HepG2 (cell line): ENCODE results near the gene DOLK. TPM values are rescaled to one million over a fixed set of nuclear protein-coding genes. Genes with fewer than 3 reads are reported as not detected.

Experiments used
- ARID4A ChIP-seq: sonication (generic); formaldehyde crosslinking; IDR thresholded peaks from 2 replicates; pipeline ENCODE4 v1.5.0; 2020; ENCODE audit warnings: mild to moderate bottlenecking, missing genetic modification reagents, borderline replicate concordance
- DRAP1 ChIP-seq: IDR thresholded peaks from 2 replicates; pipeline ENCODE4 v1.6.1; 2016; ENCODE audit warnings: missing genetic modification reagents, missing compliant biosample characterization
- KDM5B ChIP-seq: sonication (generic); formaldehyde crosslinking; IDR thresholded peaks from 2 replicates; pipeline ENCODE4 v1.4.0; 2020; ENCODE audit warnings: missing genetic modification reagents, mild to moderate bottlenecking, borderline replicate concordance
- MXD1 ChIP-seq: sonication (generic); formaldehyde crosslinking; IDR thresholded peaks from 2 replicates; pipeline ENCODE4 v1.4.0; 2020; ENCODE audit warnings: mild to moderate bottlenecking, missing genetic modification reagents
- NKX3-1 ChIP-seq: sonication (generic); formaldehyde crosslinking; IDR thresholded peaks from 2 replicates; pipeline ENCODE4 v1.5.0; 2020; ENCODE audit warnings: missing genetic modification reagents
- NONO ChIP-seq, 2 experiments: fragments of 450-650 bp in 1 of 2; sonication (generic) in 1 of 2; formaldehyde crosslinking in 1 of 2; IDR thresholded peaks in 1 of 2; conservative IDR thresholded peaks in 1 of 2; 2 replicates each; pipeline versions ENCODE4 v1.6.1 to v1.8.0; 2017 to 2022; ENCODE audit warnings: mild to moderate bottlenecking in 1 of 2, missing genetic modification reagents in 1 of 2, moderate library complexity in 1 of 2
- PHF21A ChIP-seq: sonication (generic); formaldehyde crosslinking; IDR thresholded peaks from 2 replicates; pipeline ENCODE4 v1.5.0; 2020; ENCODE audit warnings: mild to moderate bottlenecking, missing genetic modification reagents
- TFE3 ChIP-seq: IDR thresholded peaks from 2 replicates; pipeline ENCODE4 v1.6.1; 2016
- TRIM24 ChIP-seq: sonication (generic); formaldehyde crosslinking; IDR thresholded peaks from 2 replicates; pipeline ENCODE4 v1.8.0; 2022; ENCODE audit warnings: mild to moderate bottlenecking, missing genetic modification reagents
- XRCC5 ChIP-seq: fragments of 200-400 bp; formaldehyde crosslinking; optimal IDR thresholded peaks from 2 replicates; pipeline ENCODE3; 2017; ENCODE audit warnings: mild to moderate bottlenecking, low read length
- ZNF337 ChIP-seq: sonication (generic); formaldehyde crosslinking; IDR thresholded peaks from 2 replicates; pipeline ENCODE4 v1.5.1; 2020; ENCODE audit warnings: missing genetic modification reagents, low read depth, mild to moderate bottlenecking, borderline replicate concordance
- ZNF543 ChIP-seq: sonication (generic); formaldehyde crosslinking; IDR thresholded peaks from 2 replicates; pipeline ENCODE4 v1.4.0; 2020; ENCODE audit warnings: mild to moderate bottlenecking, missing genetic modification reagents
- ZNF709 ChIP-seq: sonication (generic); formaldehyde crosslinking; IDR thresholded peaks from 2 replicates; pipeline ENCODE4 v1.5.0; 2020; ENCODE audit warnings: mild to moderate bottlenecking, missing genetic modification reagents
- ZSCAN31 ChIP-seq: sonication (generic); formaldehyde crosslinking; IDR thresholded peaks from 2 replicates; pipeline ENCODE4 v1.5.0; 2020; ENCODE audit warnings: low read depth, mild to moderate bottlenecking, missing genetic modification reagents
- polyA plus RNA-seq, 8 experiments: library from polyadenylated mRNA; depleted of rRNA in 3 of 8; stranded (reverse) in 7 of 8; unstranded in 1 of 8; fragments of >200 nt; fragmentation: Illumina TruSeq in 4 of 8; extraction: Trizol in 4 of 8; gene quantifications; 2 replicates each; pipeline versions ENCODE4 v1.2.1 to v1.2.3, GENCODE V29; 2011 to 2016; ENCODE audit warnings: low read depth in 4 of 8, missing spikeins in 1 of 8, mixed read lengths in 1 of 8; ENCODE audit not compliant: insufficient read depth in 1 of 8
- total RNA-seq, 5 experiments: library from RNA; depleted of rRNA; stranded (reverse); fragments of >200 nt; fragmentation: Illumina TruSeq; extraction: Trizol; gene quantifications; 2 replicates each; pipeline ENCODE4 v1.2.3, GENCODE V29; 2016; ENCODE audit warnings: low read depth in 1 of 5
- TF ChIP-seq, protein P1 (sequence below): sonication (generic); formaldehyde crosslinking; IDR thresholded peaks from 2 replicates; pipeline ENCODE4 v1.8.0; 2022; ENCODE audit warnings: mild to moderate bottlenecking, missing genetic modification reagents; ENCODE audit not compliant: insufficient replicate concordance
- TF ChIP-seq, protein P2 (sequence below): sonication (generic); formaldehyde crosslinking; conservative IDR thresholded peaks from 2 replicates; pipeline ENCODE4 v1.4.0; 2020; ENCODE audit warnings: missing genetic modification reagents
- TF ChIP-seq, protein P3 (sequence below): sonication (generic); IDR thresholded peaks from 2 replicates; pipeline ENCODE4 v1.6.1; 2016; ENCODE audit warnings: low read depth, borderline replicate concordance

DOLK gene
- total and polyA plus RNA-seq, 2 of the 13 experiments (the other 11 are each of a cell fraction or from before 2014, with no cell fraction given) = 15.4 to 18.7 TPM

DNA sequence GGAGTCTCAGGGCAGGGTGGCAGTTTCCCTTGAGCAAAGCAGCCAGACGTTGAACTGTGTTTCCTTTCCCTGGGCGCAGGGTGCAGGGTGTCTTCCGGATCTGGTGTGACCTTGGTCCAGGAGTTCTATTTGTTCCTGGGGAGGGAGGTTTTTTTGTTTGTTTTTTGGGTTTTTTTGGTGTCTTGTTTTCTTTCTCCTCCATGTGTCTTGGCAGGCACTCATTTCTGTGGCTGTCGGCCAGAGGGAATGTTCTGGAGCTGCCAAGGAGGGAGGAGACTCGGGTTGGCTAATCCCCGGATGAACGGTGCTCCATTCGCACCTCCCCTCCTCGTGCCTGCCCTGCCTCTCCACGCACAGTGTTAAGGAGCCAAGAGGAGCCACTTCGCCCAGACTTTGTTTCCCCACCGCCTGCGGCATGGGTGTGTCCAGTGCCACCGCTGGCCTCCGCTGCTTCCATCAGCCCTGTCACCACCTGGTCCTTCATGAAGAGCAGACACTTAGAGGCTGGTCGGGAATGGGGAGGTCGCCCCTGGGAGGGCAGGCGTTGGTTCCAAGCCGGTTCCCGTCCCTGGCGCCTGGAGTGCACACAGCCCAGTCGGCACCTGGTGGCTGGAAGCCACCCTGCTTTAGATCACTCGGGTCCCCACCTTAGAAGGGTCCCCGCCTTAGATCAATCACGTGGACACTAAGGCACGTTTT, 30.1 kb downstream of the DOLK start (continued):
- TF ChIP-seq ZNF543 (CRISPR knock-in tag) (0 out of 2 replicates have a peak, but pooled peaks have one; percentile 24), NKX3-1 (CRISPR knock-in tag) (no peak; the same call in 1 of the 2 replicates), PHF21A (CRISPR knock-in tag) (peak; percentile 88), KDM5B (CRISPR knock-in tag) (peak; percentile 71; the same call in 1 of the 2 replicates), ZNF709 (CRISPR knock-in tag) (peak; percentile 42; the same call in 1 of the 2 replicates), ARID4A (CRISPR knock-in tag) (no peak; the same call in 1 of the 2 replicates), TRIM24 (CRISPR knock-in tag) (no peak), DRAP1 (CRISPR knock-in tag) (no peak; the same call in 1 of the 2 replicates), TFE3 (peak; percentile 45), XRCC5 (no peak), MXD1 (CRISPR knock-in tag) (0 out of 2 replicates have a peak, but pooled peaks have one; percentile 22), NONO (IDR thresholded peaks at IDR 0.05) (no peak), NONO (CRISPR knock-in tag; conservative IDR thresholded peaks at IDR 0.05) (peak; percentile 60; the same call in 1 of the 2 replicates), ZNF337 (no peak), ZSCAN31 (CRISPR knock-in tag) (0 out of 2 replicates have a peak, but pooled peaks have one; percentile 49)
- TF ChIP-seq, protein P1, sequence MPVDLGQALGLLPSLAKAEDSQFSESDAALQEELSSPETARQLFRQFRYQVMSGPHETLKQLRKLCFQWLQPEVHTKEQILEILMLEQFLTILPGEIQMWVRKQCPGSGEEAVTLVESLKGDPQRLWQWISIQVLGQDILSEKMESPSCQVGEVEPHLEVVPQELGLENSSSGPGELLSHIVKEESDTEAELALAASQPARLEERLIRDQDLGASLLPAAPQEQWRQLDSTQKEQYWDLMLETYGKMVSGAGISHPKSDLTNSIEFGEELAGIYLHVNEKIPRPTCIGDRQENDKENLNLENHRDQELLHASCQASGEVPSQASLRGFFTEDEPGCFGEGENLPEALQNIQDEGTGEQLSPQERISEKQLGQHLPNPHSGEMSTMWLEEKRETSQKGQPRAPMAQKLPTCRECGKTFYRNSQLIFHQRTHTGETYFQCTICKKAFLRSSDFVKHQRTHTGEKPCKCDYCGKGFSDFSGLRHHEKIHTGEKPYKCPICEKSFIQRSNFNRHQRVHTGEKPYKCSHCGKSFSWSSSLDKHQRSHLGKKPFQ (CRISPR knock-in tag) = peak; percentile 50
- TF ChIP-seq, protein P2, sequence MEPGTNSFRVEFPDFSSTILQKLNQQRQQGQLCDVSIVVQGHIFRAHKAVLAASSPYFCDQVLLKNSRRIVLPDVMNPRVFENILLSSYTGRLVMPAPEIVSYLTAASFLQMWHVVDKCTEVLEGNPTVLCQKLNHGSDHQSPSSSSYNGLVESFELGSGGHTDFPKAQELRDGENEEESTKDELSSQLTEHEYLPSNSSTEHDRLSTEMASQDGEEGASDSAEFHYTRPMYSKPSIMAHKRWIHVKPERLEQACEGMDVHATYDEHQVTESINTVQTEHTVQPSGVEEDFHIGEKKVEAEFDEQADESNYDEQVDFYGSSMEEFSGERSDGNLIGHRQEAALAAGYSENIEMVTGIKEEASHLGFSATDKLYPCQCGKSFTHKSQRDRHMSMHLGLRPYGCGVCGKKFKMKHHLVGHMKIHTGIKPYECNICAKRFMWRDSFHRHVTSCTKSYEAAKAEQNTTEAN = no peak; the same call in 1 of the 2 replicates
- TF ChIP-seq, protein P3, sequence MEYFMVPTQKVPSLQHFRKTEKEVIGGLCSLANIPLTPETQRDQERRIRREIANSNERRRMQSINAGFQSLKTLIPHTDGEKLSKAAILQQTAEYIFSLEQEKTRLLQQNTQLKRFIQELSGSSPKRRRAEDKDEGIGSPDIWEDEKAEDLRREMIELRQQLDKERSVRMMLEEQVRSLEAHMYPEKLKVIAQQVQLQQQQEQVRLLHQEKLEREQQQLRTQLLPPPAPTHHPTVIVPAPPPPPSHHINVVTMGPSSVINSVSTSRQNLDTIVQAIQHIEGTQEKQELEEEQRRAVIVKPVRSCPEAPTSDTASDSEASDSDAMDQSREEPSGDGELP = peak; percentile 42; the same call in 1 of the 2 replicates
